Mesenchymal stem cell (in vitro differentiated cells and primary cell): ENCODE results near the gene TRMO. TPM values are rescaled to one million over a fixed set of nuclear protein-coding genes. Genes with fewer than 3 reads are reported as not detected.

Experiments
- small RNA-seq: library from polyadenylated mRNA; stranded (forward); fragments of <200 nt; extraction: miRNeasy Mini kit (QIAGEN cat#:217004); gene quantifications from one replicate; pipeline ENCODE3, GENCODE V24; 2013; ENCODE audit warnings: low read depth

The TRMO gene

Small RNA genes within 50 kb of the gene (small RNA-seq; reads per million reads assigned to genes)
- gene RF00019, result not detected
